Measurements from ENCODE around the gene MAP4K1. TPM values are rescaled to one million over a fixed set of nuclear protein-coding genes. Genes with fewer than 3 reads are reported as not detected.

Gene MAP4K1
- total RNA-seq, 2 experiments from 2014 or later = 173 to 185 TPM

GRCh38 chr19:38618590-38619360 lies 1.0 kb upstream of the MAP4K1 start, which contains the start of gene EIF3K:
EIF3K (plus strand) TSS chr19:38619188; CDS start chr19:38619269, 81 bp downstream.
- no peaks in the 10 kb centered on the region for H3K9me3 Mint-ChIP-seq
- TF ChIP-seq CTCF (IDR thresholded peaks at IDR 0.05) = no peak
- Histone ChIP-seq H3K27ac (ENCODE audit: low read depth in 1 of 2, low read length in 2 of 2) (peak within 1 kb of the TSS; percentile 84 to 94), H3K9me3 (ENCODE audit: control insufficient read depth in 1 of 2, insufficient read depth in 1 of 2, low read length in 2 of 2) (no peaks in the 10 kb centered on the region), H3K36me3 (ENCODE audit: insufficient read depth, low read length) (peaks cover 45% of the 10 kb centered on the region), H3K4me3 (ENCODE audit: low read length) (peak within 1 kb of the TSS; percentile 97), H3K4me1 (ENCODE audit: insufficient read depth, low read length) (peaks cover 62% of the 10 kb centered on the region), H3K27me3 (ENCODE audit: control insufficient read depth in 1 of 2, insufficient read depth in 2 of 2, low read length in 2 of 2) (no peaks in the 10 kb centered on the region)
- ChIA-PET CTCF (interaction anchor here (0.5 to 3.4 kb wide), 8 partner anchors 15 to 312 kb away, joined by 3 to 22 read pairs (median 6); partner anchors contain the start of genes FAM98C, MRPS12 and SARS2), POLR2A (interaction anchor here (0.6 to 2.7 kb wide), 34 partner anchors 13 to 862 kb away, joined by 3 to 36 read pairs (median 4); partner anchors contain the start of genes ACTN4, FAM98C, GGN and HNRNPL)
- DNase-seq = peak; percentile 92 to 100 (median 96)
- ATAC-seq (ENCODE audit: poor library complexity) = peak; percentile 63
- H3K4me1 Mint-ChIP-seq (ENCODE audit: low read depth) = peaks cover 59% of the 10 kb centered on the region
- peak within 1 kb of the TSS; percentile 94 for H3K27ac Mint-ChIP-seq
- H3K27me3 Mint-ChIP-seq = no peaks in the 10 kb centered on the region
- peak within 1 kb of the TSS; percentile 97 for H3K4me3 Mint-ChIP-seq
- intact Hi-C loops (cut with DNase I, micrococcal nuclease) = loop anchor here (1.0 to 10.0 kb wide), 7 partner anchors 29 to 714 kb away; partner anchors contain the start of genes FAM98C (in 2 of the 2), ACTN4 (in 1 of the 2), MRPS12 (in 1 of the 2) and SARS2 (in 1 of the 2)
- H3K36me3 Mint-ChIP-seq (ENCODE audit: low read depth) = peaks cover 83% of the 10 kb centered on the region

- intact Hi-C loops (cut with DNase I, micrococcal nuclease) = loop anchor here (5.0 to 10.0 kb wide), 6 partner anchors 70 to 713 kb away; partner anchors contain the start of genes FAM98C (in 2 of the 2), MRPS12 (in 1 of the 2), SARS2 (in 1 of the 2) and SIPA1L3 (in 1 of the 2)
- DNase-seq (peak in 6 of 14 experiments; percentile 3 to 46 (median 30)), ATAC-seq (ENCODE audit: poor library complexity) (no peak)
- TF ChIP-seq CTCF (IDR thresholded peaks at IDR 0.05) = no peak
- Histone ChIP-seq H3K36me3 (ENCODE audit: insufficient read depth, low read length) (peaks cover 49% of the 10 kb centered on the region), H3K4me1 (ENCODE audit: insufficient read depth, low read length) (peaks cover 66% of the 10 kb centered on the region), H3K4me3 (ENCODE audit: low read length) (peak overlapping the region; percentile 97), H3K27me3 (ENCODE audit: control insufficient read depth in 1 of 2, insufficient read depth in 2 of 2, low read length in 2 of 2) (no peaks in the 10 kb centered on the region), H3K9me3 (ENCODE audit: control insufficient read depth in 1 of 2, insufficient read depth in 1 of 2, low read length in 2 of 2) (no peaks in the 10 kb centered on the region), H3K27ac (ENCODE audit: low read depth in 1 of 2, low read length in 2 of 2) (peak overlapping the region; percentile 45 to 65)
- ChIA-PET POLR2A (interaction anchor here (1.1 to 2.7 kb wide), 6 partner anchors 11 to 214 kb away, joined by 3 to 36 read pairs (median 8); partner anchors contain the start of genes ACTN4 and FAM98C), CTCF (interaction anchor here (0.6 to 3.4 kb wide), 4 partner anchors 17 to 215 kb away, joined by 3 to 22 read pairs (median 8); partner anchors contain the start of gene FAM98C)
- H3K9me3 Mint-ChIP-seq = no peaks in the 10 kb centered on the region
- H3K27ac Mint-ChIP-seq = peak overlapping the region; percentile 94
- H3K4me3 Mint-ChIP-seq = peak overlapping the region; percentile 97
- H3K27me3 Mint-ChIP-seq = no peaks in the 10 kb centered on the region
- H3K36me3 Mint-ChIP-seq (ENCODE audit: low read depth) = peaks cover 83% of the 10 kb centered on the region
- peaks cover 65% of the 10 kb centered on the region for H3K4me1 Mint-ChIP-seq (ENCODE audit: low read depth)
Observed at GRCh38 chr19:38617283-38617763, 430 bp downstream of the MAP4K1 start.

GRCh38 chr19:38616265-38616664 lies 1.5 kb downstream of the MAP4K1 start:
- H3K27me3 ChIP-seq (ENCODE audit: control insufficient read depth in 1 of 2, insufficient read depth in 2 of 2, low read length in 2 of 2) = no peaks in the 10 kb centered on the region
- H3K9me3 ChIP-seq (ENCODE audit: control insufficient read depth in 1 of 2, insufficient read depth in 1 of 2, low read length in 2 of 2) = no peaks in the 10 kb centered on the region
- H3K36me3 Mint-ChIP-seq (ENCODE audit: low read depth) = peaks cover 76% of the 10 kb centered on the region
- DNase-seq (no peak), ATAC-seq (ENCODE audit: poor library complexity) (no peak)
- TF ChIP-seq CTCF (IDR thresholded peaks at IDR 0.05) = no peak
- H3K9me3 Mint-ChIP-seq = no peaks in the 10 kb centered on the region
- peak overlapping the region; percentile 97 for H3K4me3 ChIP-seq (ENCODE audit: low read length)
- peaks cover 66% of the 10 kb centered on the region for H3K4me1 ChIP-seq (ENCODE audit: insufficient read depth, low read length)
- peaks cover 48% of the 10 kb centered on the region for H3K36me3 ChIP-seq (ENCODE audit: insufficient read depth, low read length)
- H3K4me3 Mint-ChIP-seq = peak overlapping the region; percentile 97
- H3K27me3 Mint-ChIP-seq = no peaks in the 10 kb centered on the region
- H3K27ac Mint-ChIP-seq = peak overlapping the region; percentile 94
- intact Hi-C loops (cut with DNase I, micrococcal nuclease) = loop anchor here (5.0 to 10.0 kb wide), 6 partner anchors 69 to 711 kb away; partner anchors contain the start of genes FAM98C (in 2 of the 2), MRPS12 (in 1 of the 2), SARS2 (in 1 of the 2) and SIPA1L3 (in 1 of the 2)
- H3K4me1 Mint-ChIP-seq (ENCODE audit: low read depth) = peaks cover 62% of the 10 kb centered on the region
- ChIA-PET POLR2A (interaction anchor here (0.8 kb wide), 1 partner anchor 52 kb away, joined by 5 read pairs; no protein-coding TSS in a partner anchor), CTCF (interaction anchor here (2.1 kb wide), 1 partner anchor 214 kb away, joined by 5 read pairs; the partner anchor contains the start of gene FAM98C)
- peak overlapping the region; percentile 15 to 45 for H3K27ac ChIP-seq (ENCODE audit: low read depth in 1 of 2, low read length in 2 of 2)

Measured in CD4-positive, alpha-beta T cell (primary cell).